Liver (tissue), 9 donors: ENCODE results near the gene SLC16A6. TPM values are rescaled to one million over a fixed set of nuclear protein-coding genes. Genes with fewer than 3 reads are reported as not detected.

Experiments used
- DNase-seq: peaks from one replicate; pipeline ENCODE4 v3.0.0-alpha.2; 2017; ENCODE audit warnings: low spot score
- H3K27ac ChIP-seq, 2 donors: one replicate each; pipeline ENCODE4 v1.7.0; 2013; ENCODE audit warnings: inconsistent platforms in 2 of 2, low read length in 2 of 2, control low read depth in 1 of 2, low read depth in 1 of 2, mild to moderate bottlenecking in 1 of 2
- H3K27me3 ChIP-seq, 4 donors: one replicate each; pipeline versions ENCODE4 v1.6.1 to v1.7.0; 2013; ENCODE audit warnings: low read length in 3 of 4, inconsistent platforms in 1 of 4, mild to moderate bottlenecking in 1 of 4, moderate library complexity in 1 of 4; ENCODE audit not compliant: control insufficient read depth in 4 of 4, insufficient read depth in 4 of 4
- H3K36me3 ChIP-seq, 4 donors: one replicate each; pipeline versions ENCODE4 v1.6.1 to v1.7.0; 2013; ENCODE audit warnings: low read length in 3 of 4, mild to moderate bottlenecking in 3 of 4, low read depth in 1 of 4, moderate library complexity in 1 of 4; ENCODE audit not compliant: control insufficient read depth in 4 of 4, insufficient read depth in 3 of 4
- H3K4me1 ChIP-seq, 4 donors: one replicate each; pipeline versions ENCODE4 v1.6.1 to v1.7.0; 2013; ENCODE audit warnings: low read length in 3 of 4, mild to moderate bottlenecking in 3 of 4, moderate library complexity in 1 of 4; ENCODE audit not compliant: control insufficient read depth in 4 of 4, insufficient read depth in 4 of 4
- H3K4me3 ChIP-seq, 3 donors: one replicate each; pipeline versions ENCODE4 v1.6.1 to v1.7.0; 2013; ENCODE audit warnings: low read length in 3 of 3, control low read depth in 1 of 3, low read depth in 1 of 3, mild to moderate bottlenecking in 1 of 3
- H3K9ac ChIP-seq, 2 donors: one replicate each; pipeline ENCODE4 v1.7.0; 2013; ENCODE audit warnings: low read length in 2 of 2, mild to moderate bottlenecking in 2 of 2, moderate library complexity in 2 of 2, control low read depth in 1 of 2, low read depth in 1 of 2
- H3K9me3 ChIP-seq, 4 donors: one replicate each; pipeline versions ENCODE4 v1.6.1 to v1.7.0; 2013; ENCODE audit warnings: low read length in 3 of 4; ENCODE audit not compliant: control insufficient read depth in 4 of 4
- EGR1 ChIP-seq, 2 donors: IDR thresholded peaks; 2 replicates each; pipeline ENCODE4 v1.6.1; 2016 to 2018; ENCODE audit warnings: antibody characterized with exemption in 2 of 2, low read depth in 2 of 2
- FOXA1 ChIP-seq: IDR thresholded peaks from 2 replicates; pipeline ENCODE4 v1.6.1; 2016; ENCODE audit warnings: antibody characterized with exemption
- FOXA2 ChIP-seq: IDR thresholded peaks from 2 replicates; pipeline ENCODE4 v1.6.1; 2016; ENCODE audit warnings: antibody characterized with exemption
- GABPA ChIP-seq, 2 donors: IDR thresholded peaks in 1 of 2; conservative IDR thresholded peaks in 1 of 2; 2 replicates each; pipeline ENCODE4 v1.6.1; 2016; ENCODE audit warnings: antibody characterized with exemption in 2 of 2, mild to moderate bottlenecking in 1 of 2, moderate library complexity in 1 of 2
- HNF4A ChIP-seq, 2 donors: conservative IDR thresholded peaks; 2 replicates each; pipeline ENCODE4 v1.6.1; 2016; ENCODE audit warnings: antibody characterized with exemption in 2 of 2, mild to moderate bottlenecking in 2 of 2
- HNF4G ChIP-seq: IDR thresholded peaks from 2 replicates; pipeline ENCODE4 v1.6.1; 2016; ENCODE audit warnings: antibody characterized with exemption
- JUND ChIP-seq, 2 donors: IDR thresholded peaks; 2 replicates each; pipeline ENCODE4 v1.6.1; 2016; ENCODE audit warnings: antibody characterized with exemption in 2 of 2
- MAX ChIP-seq: IDR thresholded peaks from 2 replicates; pipeline ENCODE4 v1.6.1; 2016; ENCODE audit warnings: antibody characterized with exemption
- NR2F2 ChIP-seq: IDR thresholded peaks from 2 replicates; pipeline ENCODE4 v1.6.1; 2016; ENCODE audit warnings: antibody characterized with exemption
- RAD21 ChIP-seq, 2 donors: IDR thresholded peaks; 2 replicates each; pipeline ENCODE4 v1.6.1; 2016; ENCODE audit warnings: antibody characterized with exemption in 2 of 2, mild to moderate bottlenecking in 2 of 2
- RXRA ChIP-seq, 2 donors: IDR thresholded peaks; 2 replicates each; pipeline ENCODE4 v1.6.1; 2017 to 2018; ENCODE audit warnings: antibody characterized with exemption in 2 of 2, mild to moderate bottlenecking in 1 of 2
- SP1 ChIP-seq: IDR thresholded peaks from 2 replicates; pipeline ENCODE4 v1.6.1; 2018; ENCODE audit warnings: antibody characterized with exemption, mild to moderate bottlenecking
- TAF1 ChIP-seq: conservative IDR thresholded peaks from 2 replicates; pipeline ENCODE4 v1.6.1; 2016; ENCODE audit warnings: antibody characterized with exemption, mild to moderate bottlenecking
- YY1 ChIP-seq: IDR thresholded peaks from 2 replicates; pipeline ENCODE4 v1.6.1; 2016; ENCODE audit warnings: antibody characterized with exemption, mild to moderate bottlenecking
- WGBS: extraction: QIAGEN DNeasy Blood & Tissue Kit; methylation state at CpG from one replicate; pipeline ENCODE4 v1.1.7; 2013; 5-methylcytosine and 5-hydroxymethylcytosine counted together
- polyA plus RNA-seq, 2 donors: library from polyadenylated mRNA; stranded (reverse) in 1 of 2; unstranded in 1 of 2; fragments of 200-250 nt in 1 of 2; fragments of >200 nt in 1 of 2; fragmentation: Nextera tagmentation in 1 of 2; extraction: Ambion mirVana in 1 of 2; gene quantifications; one replicate each; pipeline versions ENCODE4 v1.2.1 to v1.2.3, GENCODE V29; 2013 to 2015
- total RNA-seq, 2 donors: library from RNA; depleted of rRNA; stranded (reverse); fragments of >200 nt; gene quantifications; one replicate each; pipeline ENCODE4 v1.2.3, GENCODE V29; 2014
- TF ChIP-seq, protein P1 (sequence below): IDR thresholded peaks from 2 replicates; pipeline ENCODE4 v1.6.1; 2016; ENCODE audit warnings: antibody characterized with exemption
- TF ChIP-seq, protein P2 (sequence below): IDR thresholded peaks from 2 replicates; pipeline ENCODE4 v1.6.1; 2016; ENCODE audit warnings: antibody characterized with exemption
- TF ChIP-seq, protein P3 (sequence below): fragments of 150-350 bp; IDR thresholded peaks from 2 replicates; pipeline ENCODE4 v1.5.1; 2017; ENCODE audit warnings: improper control_type of control experiment, low read depth, low read length; ENCODE audit not compliant: missing input control
- donor health status: healthy.
- donor health status: healthy.
- donor health status: healthy.
- donor health status: healthy.
- donor health status: healthy.

SLC16A6 gene
- total and polyA plus RNA-seq, 4 donors, result 0.11 to 0.92 (median 0.59) TPM

DNA sequence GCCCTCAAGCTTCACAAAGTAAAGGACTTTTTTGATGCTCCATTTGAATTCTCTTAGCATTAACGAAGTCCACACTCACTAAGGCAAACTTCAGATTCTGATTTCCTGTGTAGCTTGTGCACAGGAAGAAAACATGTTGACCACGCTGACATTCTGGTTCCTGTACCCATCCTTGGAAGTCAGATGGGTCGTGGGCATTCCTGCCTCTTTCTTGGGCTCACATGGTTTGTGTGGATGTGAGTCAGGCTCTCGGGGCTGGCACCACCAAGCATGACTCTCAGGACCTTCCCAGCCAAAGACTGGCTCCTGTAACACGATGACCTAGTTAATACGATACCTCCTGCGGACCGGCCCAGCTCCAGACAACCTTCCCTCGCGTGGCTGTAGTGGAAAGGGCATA is 33.2 kb upstream of the SLC16A6 start:
- TF ChIP-seq NR2F2 (no peak), JUND (IDR thresholded peaks at IDR 0.05) (no peak), MAX (no peak), FOXA1 (no peak), EGR1 (IDR thresholded peaks at IDR 0.05; ENCODE audit: low read depth in 2 of 2) (no peak), YY1 (no peak)
- Histone ChIP-seq H3K9ac (no peak overlapping the region), H3K9me3 (no peaks in the 10 kb centered on the region), H3K36me3 (no peaks in the 10 kb centered on the region), H3K27ac (no peak overlapping the region), H3K4me1 (no peaks in the 10 kb centered on the region), H3K27me3 (no peaks in the 10 kb centered on the region), H3K4me3 (no peak overlapping the region)
- 90% methylated on average over 10 of the region's 10 CpGs for WGBS
- DNase-seq, result no peak

DNA sequence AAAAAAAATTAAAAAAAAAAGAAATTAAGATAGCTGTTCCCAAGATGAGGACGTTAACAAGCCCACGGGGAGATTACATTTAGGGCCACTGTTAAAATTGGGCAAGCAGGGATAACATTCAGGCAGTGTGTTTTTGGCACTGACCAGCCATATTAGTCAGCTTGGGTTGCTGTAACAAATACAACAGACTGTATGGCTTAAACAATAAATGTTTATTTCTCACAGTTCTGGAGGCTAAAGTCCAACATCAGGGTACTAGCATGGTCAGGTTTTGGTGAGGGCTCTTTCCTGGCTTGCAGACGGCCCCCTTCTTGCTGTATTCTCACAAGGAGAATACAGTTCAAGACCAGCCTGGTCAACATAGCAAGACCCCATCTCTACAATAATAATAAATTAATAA is 31.7 kb upstream of the SLC16A6 start:
- no peak for DNase-seq
- Histone ChIP-seq H3K27me3 (no peaks in the 10 kb centered on the region), H3K9me3 (no peaks in the 10 kb centered on the region), H3K4me1 (no peaks in the 10 kb centered on the region), H3K27ac (no peak overlapping the region), H3K36me3 (no peaks in the 10 kb centered on the region), H3K4me3 (no peak overlapping the region), H3K9ac (no peak overlapping the region)
- 83% methylated on average over 3 of the region's 3 CpGs for WGBS
- TF ChIP-seq RXRA (IDR thresholded peaks at IDR 0.05), result no peak
- no peak for TF ChIP-seq EGR1 (IDR thresholded peaks at IDR 0.05; ENCODE audit: low read depth in 2 of 2)
- TF ChIP-seq, protein P1, sequence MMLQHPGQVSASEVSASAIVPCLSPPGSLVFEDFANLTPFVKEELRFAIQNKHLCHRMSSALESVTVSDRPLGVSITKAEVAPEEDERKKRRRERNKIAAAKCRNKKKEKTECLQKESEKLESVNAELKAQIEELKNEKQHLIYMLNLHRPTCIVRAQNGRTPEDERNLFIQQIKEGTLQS, result no peak
- TF ChIP-seq, protein P2, sequence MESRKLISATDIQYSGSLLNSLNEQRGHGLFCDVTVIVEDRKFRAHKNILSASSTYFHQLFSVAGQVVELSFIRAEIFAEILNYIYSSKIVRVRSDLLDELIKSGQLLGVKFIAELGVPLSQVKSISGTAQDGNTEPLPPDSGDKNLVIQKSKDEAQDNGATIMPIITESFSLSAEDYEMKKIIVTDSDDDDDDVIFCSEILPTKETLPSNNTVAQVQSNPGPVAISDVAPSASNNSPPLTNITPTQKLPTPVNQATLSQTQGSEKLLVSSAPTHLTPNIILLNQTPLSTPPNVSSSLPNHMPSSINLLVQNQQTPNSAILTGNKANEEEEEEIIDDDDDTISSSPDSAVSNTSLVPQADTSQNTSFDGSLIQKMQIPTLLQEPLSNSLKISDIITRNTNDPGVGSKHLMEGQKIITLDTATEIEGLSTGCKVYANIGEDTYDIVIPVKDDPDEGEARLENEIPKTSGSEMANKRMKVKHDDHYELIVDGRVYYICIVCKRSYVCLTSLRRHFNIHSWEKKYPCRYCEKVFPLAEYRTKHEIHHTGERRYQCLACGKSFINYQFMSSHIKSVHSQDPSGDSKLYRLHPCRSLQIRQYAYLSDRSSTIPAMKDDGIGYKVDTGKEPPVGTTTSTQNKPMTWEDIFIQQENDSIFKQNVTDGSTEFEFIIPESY, result no peak
- no peak for TF ChIP-seq GABPA (IDR thresholded peaks at IDR 0.05 in 1 of 2, conservative IDR thresholded peaks at IDR 0.05 in 1 of 2)
- TF ChIP-seq JUND (IDR thresholded peaks at IDR 0.05), result no peak
- no peak for TF ChIP-seq HNF4G
- TF ChIP-seq FOXA2, result no peak
- no peak for TF ChIP-seq TAF1
- no peak for TF ChIP-seq SP1
- no peak for TF ChIP-seq MAX
- TF ChIP-seq YY1, result no peak
- TF ChIP-seq NR2F2, result no peak
- TF ChIP-seq HNF4A (conservative IDR thresholded peaks at IDR 0.05), result no peak
- TF ChIP-seq RAD21 (IDR thresholded peaks at IDR 0.05), result no peak

DNA sequence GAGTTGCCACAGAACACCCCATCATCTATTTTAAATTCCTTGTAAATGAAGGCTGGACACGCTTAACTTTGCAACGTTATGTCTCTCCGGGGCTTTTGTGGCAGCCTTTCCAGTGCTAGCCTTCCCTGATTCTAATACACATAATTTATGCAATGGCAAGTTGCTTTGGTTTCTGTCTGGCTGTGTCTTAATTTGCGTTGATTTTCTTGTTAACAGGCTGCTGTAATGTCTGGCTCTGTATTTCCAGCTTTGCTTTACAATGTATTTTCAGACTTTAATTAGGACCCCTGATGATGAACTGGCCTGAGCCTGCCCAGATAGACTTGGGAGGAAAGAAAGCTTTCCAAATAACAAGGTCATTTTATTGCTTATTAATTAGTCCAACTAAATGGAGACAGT is 30.6 kb upstream of the SLC16A6 start:
- Histone ChIP-seq H3K9ac (no peak overlapping the region), H3K9me3 (no peaks in the 10 kb centered on the region), H3K36me3 (no peaks in the 10 kb centered on the region), H3K27me3 (no peaks in the 10 kb centered on the region), H3K4me3 (no peak overlapping the region), H3K27ac (no peak overlapping the region), H3K4me1 (no peaks in the 10 kb centered on the region)
- TF ChIP-seq, protein P2, result no peak
- TF ChIP-seq, protein P3, sequence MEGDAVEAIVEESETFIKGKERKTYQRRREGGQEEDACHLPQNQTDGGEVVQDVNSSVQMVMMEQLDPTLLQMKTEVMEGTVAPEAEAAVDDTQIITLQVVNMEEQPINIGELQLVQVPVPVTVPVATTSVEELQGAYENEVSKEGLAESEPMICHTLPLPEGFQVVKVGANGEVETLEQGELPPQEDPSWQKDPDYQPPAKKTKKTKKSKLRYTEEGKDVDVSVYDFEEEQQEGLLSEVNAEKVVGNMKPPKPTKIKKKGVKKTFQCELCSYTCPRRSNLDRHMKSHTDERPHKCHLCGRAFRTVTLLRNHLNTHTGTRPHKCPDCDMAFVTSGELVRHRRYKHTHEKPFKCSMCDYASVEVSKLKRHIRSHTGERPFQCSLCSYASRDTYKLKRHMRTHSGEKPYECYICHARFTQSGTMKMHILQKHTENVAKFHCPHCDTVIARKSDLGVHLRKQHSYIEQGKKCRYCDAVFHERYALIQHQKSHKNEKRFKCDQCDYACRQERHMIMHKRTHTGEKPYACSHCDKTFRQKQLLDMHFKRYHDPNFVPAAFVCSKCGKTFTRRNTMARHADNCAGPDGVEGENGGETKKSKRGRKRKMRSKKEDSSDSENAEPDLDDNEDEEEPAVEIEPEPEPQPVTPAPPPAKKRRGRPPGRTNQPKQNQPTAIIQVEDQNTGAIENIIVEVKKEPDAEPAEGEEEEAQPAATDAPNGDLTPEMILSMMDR, result no peak
- WGBS, result 93% methylated on average over 4 of the region's 4 CpGs
- DNase-seq, result no peak
